Naive thymus-derived CD4-positive, alpha-beta T cell (primary cell): Measurements from ENCODE around the gene CPOX. TPM values are rescaled to one million over a fixed set of nuclear protein-coding genes. Genes with fewer than 3 reads are reported as not detected.

Experiments
- ATAC-seq: fragments of 150-1000 bp; cut with Tn5 transposase; 2 replicates; pipeline ENCODE4 v1.10.0; 2021; ENCODE audit warnings: mild to moderate bottlenecking, moderate library complexity
- CTCF ChIA-PET: fragments of 350-600 bp; sonication (Branson Sonifier 250); formaldehyde crosslinking; loops from one replicate; lab custom pipeline; 2021; ENCODE audit warnings: antibody characterized with exemption; lab: Charles Lee
- POLR2A ChIA-PET: fragments of 350-600 bp; sonication (Branson Sonifier 250); formaldehyde crosslinking; loops from one replicate; lab custom pipeline; 2021; ENCODE audit warnings: antibody characterized with exemption, inconsistent platforms; lab: Charles Lee
- DNase-seq, 9 donors: peaks; one replicate each; pipeline versions ENCODE4 v3.0.0 to v3.0.0-alpha.2; 2020 to 2022; ENCODE audit warnings: mixed read lengths in 1 of 9
- H3K27ac ChIP-seq: one replicate; pipeline ENCODE4 v1.7.0; 2013; ENCODE audit warnings: mild to moderate bottlenecking, low read depth, low read length, moderate library complexity
- H3K27me3 ChIP-seq, 2 donors: one replicate each; pipeline ENCODE4 v1.7.0; 2013; ENCODE audit warnings: low read length in 2 of 2, mild to moderate bottlenecking in 2 of 2, moderate library complexity in 2 of 2; ENCODE audit not compliant: control insufficient read depth in 2 of 2, insufficient read depth in 2 of 2
- H3K36me3 ChIP-seq, 3 experiments: 1 replicate in 2 of 3; 2 replicates in 1 of 3; pipeline ENCODE4 v1.7.0; 2013; ENCODE audit warnings: low read length in 3 of 3, mild to moderate bottlenecking in 3 of 3, moderate library complexity in 1 of 3; ENCODE audit not compliant: insufficient read depth in 3 of 3, control insufficient read depth in 2 of 3
- H3K4me1 ChIP-seq, 2 donors: one replicate each; pipeline ENCODE4 v1.7.0; 2013; ENCODE audit warnings: low read length in 2 of 2, mild to moderate bottlenecking in 2 of 2, moderate library complexity in 1 of 2; ENCODE audit not compliant: control insufficient read depth in 2 of 2, insufficient read depth in 2 of 2
- H3K4me3 ChIP-seq: 2 replicates; pipeline ENCODE4 v1.7.0; 2013; ENCODE audit warnings: mild to moderate bottlenecking, low read length
- H3K9me3 ChIP-seq, 3 experiments: 1 replicate in 2 of 3; 2 replicates in 1 of 3; pipeline ENCODE4 v1.7.0; 2013; ENCODE audit warnings: low read length in 3 of 3; ENCODE audit not compliant: control insufficient read depth in 2 of 3
- H3K27ac Mint-ChIP-seq, 9 donors: one replicate each; pipeline ENCODE4 v1.8.0; 2020 to 2022; ENCODE audit warnings: mixed read lengths in 9 of 9, mild to moderate bottlenecking in 8 of 9, moderate library complexity in 5 of 9, inconsistent platforms in 2 of 9
- H3K27me3 Mint-ChIP-seq, 5 donors: one replicate each; pipeline ENCODE4 v1.8.0; 2021 to 2022; ENCODE audit warnings: mixed read lengths in 5 of 5, mild to moderate bottlenecking in 1 of 5
- H3K36me3 Mint-ChIP-seq, 5 donors: one replicate each; pipeline ENCODE4 v1.8.0; 2020 to 2022; ENCODE audit warnings: mixed read lengths in 5 of 5, mild to moderate bottlenecking in 3 of 5, inconsistent platforms in 1 of 5
- H3K4me1 Mint-ChIP-seq, 7 donors: one replicate each; pipeline ENCODE4 v1.8.0; 2020 to 2022; ENCODE audit warnings: mixed read lengths in 7 of 7, mild to moderate bottlenecking in 3 of 7, inconsistent platforms in 1 of 7
- H3K4me3 Mint-ChIP-seq, 10 donors: one replicate each; pipeline ENCODE4 v1.8.0; 2020 to 2022; ENCODE audit warnings: mild to moderate bottlenecking in 10 of 10, mixed read lengths in 10 of 10, moderate library complexity in 6 of 10, inconsistent platforms in 2 of 10
- H3K9me3 Mint-ChIP-seq, 11 donors: one replicate each; pipeline ENCODE4 v1.8.0; 2020 to 2022; ENCODE audit warnings: mixed read lengths in 11 of 11, mild to moderate bottlenecking in 4 of 11, inconsistent platforms in 1 of 11, moderate library complexity in 1 of 11
- intact Hi-C, 2 donors: fragments of 100-400 bp; cut with micrococcal nuclease; formaldehyde crosslinking; loops; one replicate each; pipeline ENCODE4 v1.15.1; 2023
- polyA plus RNA-seq, 2 donors: library from polyadenylated mRNA; unstranded; fragments of 300-500 nt; fragmentation: Illumina TruSeq; gene quantifications; one replicate each; pipeline ENCODE4 v1.2.3, GENCODE V29; 2021
- total RNA-seq, 6 experiments: library from RNA in 5 of 6; stranded (reverse) in 5 of 6; gene quantifications; 1 replicate in 5 of 6; 2 replicates in 1 of 6; pipeline ENCODE4 v1.2.3 and lab custom pipeline; 2021 to 2026

Gene CPOX
- total and polyA plus RNA-seq, 7 experiments from 2014 or later = 2.7 to 67.5 (median 12.2) TPM

- ChIA-PET POLR2A (interaction anchor here (0.8 kb wide), 1 partner anchor 10 kb away, joined by 5 read pairs; no protein-coding TSS in a partner anchor), CTCF (no interaction called here)
- intact Hi-C loops = no loop called here
- peaks cover 0 to 5% (median 3%) of the 10 kb centered on the region in 5 donors for H3K27me3 Mint-ChIP-seq
- H3K27ac ChIP-seq = no peak overlapping the region
- H3K4me3 ChIP-seq = no peak overlapping the region
- no peak for ATAC-seq
- H3K27me3 ChIP-seq = no peaks in the 10 kb centered on the region
- H3K36me3 ChIP-seq = no peaks in the 10 kb centered on the region
- peaks cover 6 to 89% (median 21%) of the 10 kb centered on the region in 7 donors for H3K4me1 Mint-ChIP-seq
- H3K9me3 Mint-ChIP-seq = peaks cover 0 to 4% (median 0%) of the 10 kb centered on the region in 11 donors
- H3K27ac Mint-ChIP-seq = peak overlapping the region in 2 of 9 donors; percentile 6 to 98
- H3K9me3 ChIP-seq = no peaks in the 10 kb centered on the region
- H3K4me3 Mint-ChIP-seq = peak overlapping the region in 1 of 10 donors; percentile 83
- DNase-seq = no peak
- peaks cover 0 to 67% of the 10 kb centered on the region in 2 donors for H3K4me1 ChIP-seq
- peaks cover 0 to 53% (median 0%) of the 10 kb centered on the region in 5 donors for H3K36me3 Mint-ChIP-seq
These were observed 40.3 kb downstream of the CPOX start for GRCh38 chr3:98553021-98553563.

GRCh38 chr3:98552232-98553020 lies 41.0 kb downstream of the CPOX start:
- Mint-ChIP-seq H3K27ac (peak overlapping the region in 2 of 9 donors; percentile 2 to 98), H3K27me3 (peaks cover 0 to 5% (median 4%) of the 10 kb centered on the region in 5 donors), H3K4me1 (peaks cover 6 to 83% (median 16%) of the 10 kb centered on the region in 7 donors), H3K9me3 (peaks cover 0 to 4% (median 0%) of the 10 kb centered on the region in 11 donors), H3K4me3 (peak overlapping the region in 1 of 10 donors; percentile 83), H3K36me3 (peaks cover 0 to 53% (median 0%) of the 10 kb centered on the region in 5 donors)
- no peak overlapping the region for H3K4me3 ChIP-seq
- intact Hi-C loops = loop anchor here in 1 of 2 donors (1.0 kb wide), 1 partner anchor 15 kb away; no protein-coding TSS in a partner anchor
- H3K9me3 ChIP-seq = no peaks in the 10 kb centered on the region
- CTCF ChIA-PET = no interaction called here
- no peaks in the 10 kb centered on the region for H3K27me3 ChIP-seq
- POLR2A ChIA-PET = interaction anchor here (0.8 kb wide), 1 partner anchor 11 kb away, joined by 5 read pairs; no protein-coding TSS in a partner anchor
- no peaks in the 10 kb centered on the region for H3K36me3 ChIP-seq
- ATAC-seq = no peak
- peaks cover 0 to 62% of the 10 kb centered on the region in 2 donors for H3K4me1 ChIP-seq
- H3K27ac ChIP-seq = no peak overlapping the region
- DNase-seq = no peak

GRCh38 chr3:98551754-98552153 lies 41.7 kb downstream of the CPOX start:
- ATAC-seq = no peak
- H3K9me3 ChIP-seq = no peaks in the 10 kb centered on the region
- no peaks in the 10 kb centered on the region for H3K27me3 ChIP-seq
- ChIA-PET CTCF (no interaction called here), POLR2A (interaction anchor here (0.8 kb wide), 1 partner anchor 13 kb away, joined by 4 read pairs; no protein-coding TSS in a partner anchor)
- H3K4me3 ChIP-seq = no peak overlapping the region
- DNase-seq = no peak
- peaks cover 0 to 53% (median 0%) of the 10 kb centered on the region in 5 donors for H3K36me3 Mint-ChIP-seq
- peaks cover 0 to 55% of the 10 kb centered on the region in 2 donors for H3K4me1 ChIP-seq
- H3K36me3 ChIP-seq = no peaks in the 10 kb centered on the region
- no peak overlapping the region for H3K27ac ChIP-seq
- intact Hi-C loops = loop anchor here in 1 of 2 donors (1.0 kb wide), 1 partner anchor 14 kb away; no protein-coding TSS in a partner anchor
- H3K4me3 Mint-ChIP-seq = peak overlapping the region in 1 of 10 donors; percentile 83
- peaks cover 0 to 5% (median 4%) of the 10 kb centered on the region in 5 donors for H3K27me3 Mint-ChIP-seq
- peaks cover 0 to 4% (median 0%) of the 10 kb centered on the region in 11 donors for H3K9me3 Mint-ChIP-seq
- peaks cover 6 to 77% (median 10%) of the 10 kb centered on the region in 7 donors for H3K4me1 Mint-ChIP-seq
- peak overlapping the region in 1 of 9 donors; percentile 98 for H3K27ac Mint-ChIP-seq

GRCh38 chr3:98551236-98551635 lies 42.2 kb downstream of the CPOX start:
- peak overlapping the region in 1 of 9 donors; percentile 25 for H3K27ac Mint-ChIP-seq

GRCh38 chr3:98550833-98551232 lies 42.6 kb downstream of the CPOX start:
- Mint-ChIP-seq H3K36me3 (peaks cover 0 to 54% (median 0%) of the 10 kb centered on the region in 5 donors), H3K27me3 (peaks cover 0 to 9% (median 5%) of the 10 kb centered on the region in 5 donors), H3K4me3 (peak overlapping the region in 1 of 10 donors; percentile 10), H3K4me1 (peaks cover 0 to 75% (median 3%) of the 10 kb centered on the region in 7 donors), H3K9me3 (peaks cover 0 to 4% (median 0%) of the 10 kb centered on the region in 11 donors), H3K27ac (peak overlapping the region in 1 of 9 donors; percentile 25)
- DNase-seq (no peak), ATAC-seq (no peak)
- ChIA-PET POLR2A (interaction anchor here (0.8 kb wide), 1 partner anchor 13 kb away, joined by 4 read pairs; no protein-coding TSS in a partner anchor), CTCF (no interaction called here)
- intact Hi-C loops = no loop called here
- no peak overlapping the region for H3K27ac ChIP-seq
- H3K9me3 ChIP-seq = no peaks in the 10 kb centered on the region
- H3K36me3 ChIP-seq = no peaks in the 10 kb centered on the region
- peaks cover 0 to 46% of the 10 kb centered on the region in 2 donors for H3K4me1 ChIP-seq
- H3K27me3 ChIP-seq = no peaks in the 10 kb centered on the region
- no peak overlapping the region for H3K4me3 ChIP-seq

More at GRCh38 chr3:98551236-98551635, 42.2 kb downstream of the CPOX start:
- peaks cover 0 to 4% (median 0%) of the 10 kb centered on the region in 11 donors for H3K9me3 Mint-ChIP-seq
- H3K4me3 Mint-ChIP-seq = peak overlapping the region in 1 of 10 donors; percentile 10
- ChIA-PET POLR2A (interaction anchor here (0.8 kb wide), 1 partner anchor 14 kb away, joined by 4 read pairs; no protein-coding TSS in a partner anchor), CTCF (no interaction called here)
- peaks cover 0 to 7% (median 5%) of the 10 kb centered on the region in 5 donors for H3K27me3 Mint-ChIP-seq
- Histone ChIP-seq H3K9me3 (no peaks in the 10 kb centered on the region), H3K27ac (no peak overlapping the region), H3K4me1 (peaks cover 0 to 50% of the 10 kb centered on the region in 2 donors), H3K27me3 (no peaks in the 10 kb centered on the region), H3K36me3 (no peaks in the 10 kb centered on the region), H3K4me3 (no peak overlapping the region)
- DNase-seq = no peak
- H3K4me1 Mint-ChIP-seq = peaks cover 2 to 75% (median 6%) of the 10 kb centered on the region in 7 donors
- H3K36me3 Mint-ChIP-seq = peaks cover 0 to 53% (median 0%) of the 10 kb centered on the region in 5 donors
- intact Hi-C loops = no loop called here
- no peak for ATAC-seq

- Mint-ChIP-seq H3K27ac (no peak overlapping the region), H3K36me3 (peaks cover 0 to 52% (median 0%) of the 10 kb centered on the region in 5 donors), H3K4me3 (no peak overlapping the region), H3K9me3 (peaks cover 0 to 2% (median 0%) of the 10 kb centered on the region in 11 donors), H3K27me3 (peaks cover 0 to 9% (median 5%) of the 10 kb centered on the region in 5 donors), H3K4me1 (peaks cover 0 to 69% (median 0%) of the 10 kb centered on the region in 7 donors)
- H3K27me3 ChIP-seq = no peaks in the 10 kb centered on the region
- CTCF ChIA-PET = no interaction called here
- H3K4me1 ChIP-seq = peaks cover 0 to 36% of the 10 kb centered on the region in 2 donors
- ATAC-seq (no peak), DNase-seq (no peak)
- no peaks in the 10 kb centered on the region for H3K36me3 ChIP-seq
- H3K4me3 ChIP-seq = no peak overlapping the region
- H3K9me3 ChIP-seq = no peaks in the 10 kb centered on the region
- intact Hi-C loops = no loop called here
- H3K27ac ChIP-seq = no peak overlapping the region
- POLR2A ChIA-PET = no interaction called here
These were observed 44.9 kb downstream of the CPOX start for GRCh38 chr3:98548544-98548943.
